ENCODE measurements around the gene HCLS1. TPM values are rescaled to one million over a fixed set of nuclear protein-coding genes. Genes with fewer than 3 reads are reported as not detected.

The HCLS1 gene, protein sequence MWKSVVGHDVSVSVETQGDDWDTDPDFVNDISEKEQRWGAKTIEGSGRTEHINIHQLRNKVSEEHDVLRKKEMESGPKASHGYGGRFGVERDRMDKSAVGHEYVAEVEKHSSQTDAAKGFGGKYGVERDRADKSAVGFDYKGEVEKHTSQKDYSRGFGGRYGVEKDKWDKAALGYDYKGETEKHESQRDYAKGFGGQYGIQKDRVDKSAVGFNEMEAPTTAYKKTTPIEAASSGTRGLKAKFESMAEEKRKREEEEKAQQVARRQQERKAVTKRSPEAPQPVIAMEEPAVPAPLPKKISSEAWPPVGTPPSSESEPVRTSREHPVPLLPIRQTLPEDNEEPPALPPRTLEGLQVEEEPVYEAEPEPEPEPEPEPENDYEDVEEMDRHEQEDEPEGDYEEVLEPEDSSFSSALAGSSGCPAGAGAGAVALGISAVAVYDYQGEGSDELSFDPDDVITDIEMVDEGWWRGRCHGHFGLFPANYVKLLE
- 0.23 and 0.29 TPM in 2 replicates for polyA plus RNA-seq (2012; rRNA removed)
- polyA plus RNA-seq (2012; cell fraction: cytosol; rRNA removed): 0.14 and 0.18 TPM in 2 replicates
- 0.40 and 0.63 TPM in 2 replicates for polyA plus RNA-seq (2012; cell fraction: nucleus; rRNA removed)

- no peaks in the 10 kb centered on the region; a peak in 1 of 4 replicates for H3K4me1 ChIP-seq (ENCODE audit: control insufficient read depth in 1 of 2, insufficient read depth in 2 of 2, low read depth in 1 of 2, low read length in 1 of 2)
- no peak for TF ChIP-seq MAX (IDR thresholded peaks at IDR 0.05; ENCODE audit: low read depth)
- no peak for TF ChIP-seq FOSL2 (IDR thresholded peaks at IDR 0.05; ENCODE audit: borderline replicate concordance, low read depth)
- no peak for TF ChIP-seq MXI1 (IDR thresholded peaks at IDR 0.05; ENCODE audit: low read depth, low read length)
- no peak for TF ChIP-seq TAF1 (IDR thresholded peaks at IDR 0.05; ENCODE audit: borderline replicate concordance, low read depth, low read length)
- TF ChIP-seq EP300 (IDR thresholded peaks at IDR 0.05; ENCODE audit: borderline replicate concordance in 1 of 2, low read depth in 1 of 2, low read length in 1 of 2): no peak
- TF ChIP-seq RFX5 (IDR thresholded peaks at IDR 0.05; ENCODE audit: low read length): no peak
- TF ChIP-seq RAD21 (IDR thresholded peaks at IDR 0.05; ENCODE audit: low read length): no peak
- no peak for DNase-seq
- no peaks in the 10 kb centered on the region for H3K27me3 ChIP-seq (ENCODE audit: insufficient read depth)
- CTCF ChIA-PET: interaction anchor here (1.5 kb wide), 1 partner anchor 10 kb away, joined by 4 read pairs; no protein-coding TSS in a partner anchor
- no peaks in the 10 kb centered on the region for H3K79me2 ChIP-seq (ENCODE audit: insufficient read depth)
- no peak within 1 kb of the TSS for H3K27ac ChIP-seq (ENCODE audit: low read depth in 2 of 2, low read length in 1 of 2)
- no peaks in the 10 kb centered on the region for H3F3A ChIP-seq (replicated peaks; ENCODE audit: insufficient read depth)
- WGBS (ENCODE audit: low lambda C conversion rate): 98% methylated on average over 9 of the region's 9 CpGs
- no peaks in the 10 kb centered on the region; the same call in 1 of the 2 replicates for H3K9me3 ChIP-seq
- POLR2A ChIA-PET: no interaction called here
- H4K20me1 ChIP-seq (ENCODE audit: insufficient read depth): no peaks in the 10 kb centered on the region
- H3K9ac ChIP-seq: no peak within 1 kb of the TSS
- no peak within 1 kb of the TSS for H3K4me2 ChIP-seq
- no peak within 1 kb of the TSS for H3K4me3 ChIP-seq (ENCODE audit: low read depth in 2 of 2, low read length in 1 of 2)
- H2AFZ ChIP-seq (ENCODE audit: low read depth): no peak within 1 kb of the TSS
- peaks cover 27 to 39% of the 10 kb centered on the region in 2 experiments for H3K36me3 ChIP-seq (replicated peaks in 1 of 2; ENCODE audit: control insufficient read depth in 1 of 2, insufficient read depth in 2 of 2, low read length in 1 of 2)
- no peaks in the 10 kb centered on the region for H3K9me2 ChIP-seq
These were observed at the start of gene HCLS1 for GRCh38 chr3:121660356-121661171. TSS of gene HCLS1 (minus strand) at chr3:121660903. CDS start at chr3:121658347, 2,556 bp downstream.

- Histone ChIP-seq H3K4me2 (no peak overlapping the region), H3K9ac (no peak overlapping the region), H3K79me2 (ENCODE audit: insufficient read depth) (peaks cover 14% of the 10 kb centered on the region; the same call in 1 of the 2 replicates), H2AFZ (ENCODE audit: low read depth) (no peak overlapping the region), H3K9me3 (no peaks in the 10 kb centered on the region), H3K27ac (ENCODE audit: low read depth in 2 of 2, low read length in 1 of 2) (no peak overlapping the region), H4K20me1 (ENCODE audit: insufficient read depth) (no peaks in the 10 kb centered on the region), H3K4me3 (ENCODE audit: low read depth in 2 of 2, low read length in 1 of 2) (no peak overlapping the region), H3K36me3 (replicated peaks in 1 of 2; ENCODE audit: control insufficient read depth in 1 of 2, insufficient read depth in 2 of 2, low read length in 1 of 2) (peaks cover 24 to 69% of the 10 kb centered on the region in 2 experiments), H3K27me3 (ENCODE audit: insufficient read depth) (no peaks in the 10 kb centered on the region), H3F3A (replicated peaks; ENCODE audit: insufficient read depth) (peaks cover 6% of the 10 kb centered on the region), H3K4me1 (ENCODE audit: control insufficient read depth in 1 of 2, insufficient read depth in 2 of 2, low read depth in 1 of 2, low read length in 1 of 2) (no peaks in the 10 kb centered on the region), H3K9me2 (no peaks in the 10 kb centered on the region)
- 67% methylated on average over 1 of the region's 1 CpG for WGBS (ENCODE audit: low lambda C conversion rate)
- TF ChIP-seq YY1 (IDR thresholded peaks at IDR 0.05; ENCODE audit: low read depth) (no peak), POLR2AphosphoS5 (IDR thresholded peaks at IDR 0.05; ENCODE audit: low read depth, low read length) (no peak), IRF3 (IDR thresholded peaks at IDR 0.05; ENCODE audit: low read depth, low read length) (no peak), ELF1 (IDR thresholded peaks at IDR 0.05) (no peak), ZBTB33 (IDR thresholded peaks at IDR 0.05; ENCODE audit: borderline replicate concordance, low read depth) (no peak), GABPA (IDR thresholded peaks at IDR 0.05; ENCODE audit: low read depth) (no peak), SMC3 (IDR thresholded peaks at IDR 0.05; ENCODE audit: low read depth, low read length) (no peak)
- CTCF ChIA-PET: no interaction called here
- DNase-seq: no peak
- POLR2A ChIA-PET: no interaction called here
These were observed 49.6 kb upstream of the HCLS1 start for GRCh38 chr3:121710347-121710746.
